HG03060 (cell line): ENCODE measurements around the gene CBFA2T3.

Experiments used
- ATAC-seq: cut with Tn5 transposase; IDR thresholded peaks from one replicate; pipeline ENCODE4 v1.9.1; 2021; ENCODE audit warnings: low read depth, moderate number of reproducible peaks; ENCODE audit not compliant: unreplicated experiment

The CBFA2T3 gene

GRCh38 chr16:88828711-88829110 lies 148.3 kb downstream of the CBFA2T3 start:
- ATAC-seq = no peak

DNA sequence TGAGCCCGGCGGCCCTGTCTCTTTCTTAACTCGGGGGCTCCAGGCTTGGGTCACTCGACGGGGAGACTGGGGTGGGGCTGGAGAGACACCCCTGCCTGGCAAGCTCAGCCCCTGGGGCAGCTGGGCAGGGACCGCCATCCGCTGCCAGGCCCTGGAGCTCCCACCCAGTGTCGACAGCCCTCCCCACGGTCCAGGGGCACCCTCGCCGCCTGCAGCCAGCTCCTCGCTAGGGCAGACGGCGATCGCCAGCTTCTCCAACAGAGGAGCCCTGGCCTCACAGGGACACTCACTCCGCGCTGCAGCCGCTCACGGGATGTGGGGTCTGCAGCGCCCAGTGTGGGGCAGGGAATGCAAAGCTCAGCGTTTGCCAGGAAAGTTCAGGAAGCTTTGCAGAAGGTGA lies 149.3 kb downstream of the CBFA2T3 start:
- ATAC-seq = no peak

DNA sequence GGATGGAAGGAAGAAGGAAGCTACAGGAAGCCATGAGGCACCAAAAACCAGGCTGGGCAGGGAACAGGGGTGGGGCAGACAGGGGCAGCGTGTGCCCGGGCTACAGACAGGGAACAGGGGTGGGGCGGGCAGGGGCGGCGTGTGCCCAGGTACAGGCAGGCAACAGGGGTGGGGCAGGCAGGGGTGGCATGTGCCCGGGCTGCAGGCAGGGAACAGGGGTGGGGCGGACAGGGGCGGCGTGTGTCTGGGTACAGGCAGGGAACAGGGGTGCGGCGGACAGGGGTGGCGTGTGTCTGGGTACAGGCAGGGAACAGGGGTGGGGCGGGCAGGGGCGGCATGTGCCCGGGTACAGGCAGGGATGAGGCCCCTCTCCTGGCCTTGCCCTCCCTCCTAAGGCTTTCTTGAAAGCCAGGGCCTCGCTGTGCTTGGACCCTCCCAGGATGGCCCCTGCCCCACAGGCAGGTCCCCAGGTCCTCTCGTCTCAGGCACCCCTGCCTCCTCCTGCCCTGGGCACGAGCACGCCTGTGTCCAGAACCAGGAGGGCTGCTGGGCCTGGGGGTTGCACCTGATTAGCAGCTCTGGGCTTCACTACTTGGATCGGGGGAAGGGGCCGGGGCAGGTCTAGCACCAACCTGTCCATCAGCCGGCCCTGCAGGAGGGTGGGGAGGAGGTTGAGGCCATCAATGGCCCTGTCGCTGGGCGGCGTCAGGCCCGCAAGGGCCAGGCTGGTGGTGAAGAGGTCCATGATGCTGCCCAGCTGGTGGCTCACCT lies 150.8 kb downstream of the CBFA2T3 start:
- ATAC-seq = no peak

DNA sequence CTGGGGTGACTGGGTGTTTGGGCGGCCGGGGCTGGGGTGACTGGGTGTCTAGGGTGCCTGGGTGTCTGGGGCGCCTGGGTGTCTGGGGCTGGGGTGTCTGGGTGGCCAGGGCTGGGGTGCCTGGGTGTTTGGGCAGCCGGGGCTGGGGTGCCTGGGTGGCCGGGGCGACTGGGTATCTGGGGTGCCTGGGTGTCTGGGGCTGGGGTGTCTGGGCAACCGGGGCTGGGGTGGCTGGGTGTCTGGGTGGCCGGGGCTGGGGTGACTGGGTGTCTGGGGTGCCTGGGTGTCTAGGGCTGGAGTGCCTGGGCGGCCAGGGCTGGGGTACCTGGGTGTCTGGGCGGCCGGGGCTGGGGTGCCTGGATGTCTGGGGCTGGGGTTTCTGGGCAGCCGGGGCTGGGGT lies 151.9 kb downstream of the CBFA2T3 start:
- no peak for ATAC-seq
